GM12891 (cell line): ENCODE measurements around the gene P2RX5.

Source experiments
- PAX5 ChIP-seq: IDR thresholded peaks from 2 replicates; pipeline ENCODE4 v1.6.1; 2011; ENCODE audit warnings: low read length, moderate library complexity, mild to moderate bottlenecking; ENCODE audit not compliant: insufficient read depth, severe bottlenecking
- POLR2A ChIP-seq: IDR thresholded peaks from 2 replicates; pipeline ENCODE4 v1.6.1; 2011; ENCODE audit warnings: low read depth, low read length, control low read depth
- SPI1 ChIP-seq: IDR thresholded peaks from 2 replicates; pipeline ENCODE4 v1.6.1; 2011; ENCODE audit warnings: low read depth, low read length, control low read depth

- TF ChIP-seq POLR2A (no peak), SPI1 (peak; percentile 12; the same call in 1 of the 2 replicates), PAX5 (no peak)
Observed at GRCh38 chr17:3667366-3668278, 28.3 kb downstream of the P2RX5 start.
